HL-60/S4 treated with retinoic acid at 250 ng/mL for 4 days and 3 days (cell line): ENCODE measurements around the gene TRIP10.
"Not testable (repeated sequence)": the region's sequence is repeated elsewhere in the genome, so short reads cannot be mapped to it uniquely, and the experiment has no call there.

ENCODE experiments used
- in situ Hi-C: fragments of 300-500 bp; cut with MboI; formaldehyde crosslinking; loops from 2 replicates; pipeline ENCODE4 v1.7.0; 2022; ENCODE audit warnings: low sequenced_read_pairs

TRIP10 gene

GRCh38 chr19:6761053-6761676 lies 21.7 kb downstream of the TRIP10 start:
- in situ Hi-C loops: no loop called here

GRCh38 chr19:6762253-6762797 lies 22.8 kb downstream of the TRIP10 start:
- in situ Hi-C loops: not testable (repeated sequence)

GRCh38 chr19:6765738-6766356 lies 26.4 kb downstream of the TRIP10 start:
- in situ Hi-C loops: no loop called here

- in situ Hi-C loops: no loop called here
Observed at GRCh38 chr19:6766357-6767080, 27.0 kb downstream of the TRIP10 start.

GRCh38 chr19:6767081-6767356 lies 27.5 kb downstream of the TRIP10 start:
- in situ Hi-C loops: no loop called here

- in situ Hi-C loops: no loop called here
Observed at GRCh38 chr19:6767357-6768235, 28.1 kb downstream of the TRIP10 start, which contains the start of gene SH2D3A. Gene SH2D3A (minus strand): TSS chr19:6767435. CDS start chr19:6763748, 3,687 bp downstream.

- in situ Hi-C loops: no loop called here
Observed at GRCh38 chr19:6768236-6768785, 28.8 kb downstream of the TRIP10 start.

GRCh38 chr19:6769006-6769619 lies 29.6 kb downstream of the TRIP10 start:
- in situ Hi-C loops: no loop called here

GRCh38 chr19:6771648-6772027 lies 32.2 kb downstream of the TRIP10 start:
- in situ Hi-C loops: not testable (repeated sequence)

GRCh38 chr19:6772028-6772865 lies 32.8 kb downstream of the TRIP10 start, which contains the start of gene VAV1:
Gene VAV1 (plus strand): TSS chr19:6772708. CDS start chr19:6772808, 100 bp downstream.
- in situ Hi-C loops: no loop called here

- in situ Hi-C loops: no loop called here
Observed at GRCh38 chr19:6772866-6773322, 33.4 kb downstream of the TRIP10 start.

- in situ Hi-C loops: no loop called here
Observed at GRCh38 chr19:6773323-6773931, 33.9 kb downstream of the TRIP10 start.

GRCh38 chr19:6774821-6775707 lies 35.6 kb downstream of the TRIP10 start:
- in situ Hi-C loops: no loop called here

GRCh38 chr19:6776045-6776444 lies 36.6 kb downstream of the TRIP10 start:
- in situ Hi-C loops: not testable (repeated sequence)

GRCh38 chr19:6776999-6777398 lies 37.5 kb downstream of the TRIP10 start:
- in situ Hi-C loops: no loop called here

- in situ Hi-C loops: no loop called here
Observed at GRCh38 chr19:6777434-6777833, 38.0 kb downstream of the TRIP10 start.

GRCh38 chr19:6778386-6778785 lies 38.9 kb downstream of the TRIP10 start:
- in situ Hi-C loops: no loop called here

- in situ Hi-C loops: no loop called here
Observed at GRCh38 chr19:6779206-6779605, 39.7 kb downstream of the TRIP10 start.
